Ishikawa (cell line): ENCODE measurements around the gene NFIB.

Experiments
- CEBPB ChIP-seq: IDR thresholded peaks from 2 replicates; pipeline ENCODE4 v1.6.1; 2012
- CREB1 ChIP-seq: IDR thresholded peaks from 2 replicates; pipeline ENCODE4 v1.6.1; 2012; ENCODE audit warnings: low read depth
- EGR1 ChIP-seq: IDR thresholded peaks from 2 replicates; pipeline ENCODE4 v1.6.1; 2012
- EP300 ChIP-seq: IDR thresholded peaks from 2 replicates; pipeline ENCODE4 v1.6.1; 2012; ENCODE audit warnings: borderline replicate concordance
- FOXM1 ChIP-seq: IDR thresholded peaks from 2 replicates; pipeline ENCODE4 v1.6.1; 2012; ENCODE audit warnings: low read depth, borderline replicate concordance
- NFIC ChIP-seq: IDR thresholded peaks from 2 replicates; pipeline ENCODE4 v1.6.1; 2012
- RAD21 ChIP-seq: IDR thresholded peaks from 2 replicates; pipeline ENCODE4 v1.6.1; 2012; ENCODE audit warnings: low read depth
- REST ChIP-seq: IDR thresholded peaks from 2 replicates; pipeline ENCODE4 v1.6.1; 2012; ENCODE audit warnings: low read depth, mild to moderate bottlenecking
- TAF1 ChIP-seq: IDR thresholded peaks from 2 replicates; pipeline ENCODE4 v1.6.1; 2012; ENCODE audit warnings: low read depth, mild to moderate bottlenecking
- TCF12 ChIP-seq: IDR thresholded peaks from 2 replicates; pipeline ENCODE4 v1.6.1; 2012; ENCODE audit warnings: low read depth
- TEAD4 ChIP-seq: IDR thresholded peaks from 2 replicates; pipeline ENCODE4 v1.6.1; 2012
- YY1 ChIP-seq: IDR thresholded peaks from 2 replicates; pipeline ENCODE4 v1.6.1; 2012; ENCODE audit warnings: low read depth
- ZBTB7A ChIP-seq: IDR thresholded peaks from 2 replicates; pipeline ENCODE4 v1.6.1; 2012; ENCODE audit warnings: low read depth
- TF ChIP-seq, protein P1 (sequence below): IDR thresholded peaks from 2 replicates; pipeline ENCODE4 v1.6.1; 2012
- TF ChIP-seq, protein P2 (sequence below): IDR thresholded peaks from 2 replicates; pipeline ENCODE4 v1.6.1; 2012

The NFIB gene

GRCh38 chr9:14051419-14051818 is 262.5 kb downstream of the NFIB start:
- TF ChIP-seq TEAD4, result no peak
- TF ChIP-seq, protein P1, sequence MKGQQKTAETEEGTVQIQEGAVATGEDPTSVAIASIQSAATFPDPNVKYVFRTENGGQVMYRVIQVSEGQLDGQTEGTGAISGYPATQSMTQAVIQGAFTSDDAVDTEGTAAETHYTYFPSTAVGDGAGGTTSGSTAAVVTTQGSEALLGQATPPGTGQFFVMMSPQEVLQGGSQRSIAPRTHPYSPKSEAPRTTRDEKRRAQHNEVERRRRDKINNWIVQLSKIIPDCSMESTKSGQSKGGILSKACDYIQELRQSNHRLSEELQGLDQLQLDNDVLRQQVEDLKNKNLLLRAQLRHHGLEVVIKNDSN, result no peak
- no peak for TF ChIP-seq EP300
- TF ChIP-seq CEBPB, result no peak
- no peak for TF ChIP-seq NFIC
- TF ChIP-seq FOXM1, result no peak
- TF ChIP-seq ZBTB7A, result no peak
- TF ChIP-seq TCF12, result no peak
- no peak for TF ChIP-seq REST
- TF ChIP-seq CREB1, result no peak
- no peak for TF ChIP-seq YY1
- TF ChIP-seq RAD21, result no peak
- no peak for TF ChIP-seq TAF1

GRCh38 chr9:14043483-14043882 is 270.5 kb downstream of the NFIB start:
- no peak for TF ChIP-seq CREB1
- TF ChIP-seq, protein P1, result no peak
- no peak for TF ChIP-seq TEAD4
- TF ChIP-seq ZBTB7A, result no peak
- TF ChIP-seq EGR1, result no peak
- TF ChIP-seq TCF12, result no peak
- TF ChIP-seq REST, result no peak
- TF ChIP-seq FOXM1, result no peak
- TF ChIP-seq, protein P2, sequence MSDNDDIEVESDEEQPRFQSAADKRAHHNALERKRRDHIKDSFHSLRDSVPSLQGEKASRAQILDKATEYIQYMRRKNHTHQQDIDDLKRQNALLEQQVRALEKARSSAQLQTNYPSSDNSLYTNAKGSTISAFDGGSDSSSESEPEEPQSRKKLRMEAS, result no peak
- no peak for TF ChIP-seq RAD21
- TF ChIP-seq NFIC, result no peak
- TF ChIP-seq CEBPB, result no peak; the same call in 1 of the 2 replicates
- no peak for TF ChIP-seq TAF1
- no peak for TF ChIP-seq YY1
- no peak for TF ChIP-seq EP300

DNA sequence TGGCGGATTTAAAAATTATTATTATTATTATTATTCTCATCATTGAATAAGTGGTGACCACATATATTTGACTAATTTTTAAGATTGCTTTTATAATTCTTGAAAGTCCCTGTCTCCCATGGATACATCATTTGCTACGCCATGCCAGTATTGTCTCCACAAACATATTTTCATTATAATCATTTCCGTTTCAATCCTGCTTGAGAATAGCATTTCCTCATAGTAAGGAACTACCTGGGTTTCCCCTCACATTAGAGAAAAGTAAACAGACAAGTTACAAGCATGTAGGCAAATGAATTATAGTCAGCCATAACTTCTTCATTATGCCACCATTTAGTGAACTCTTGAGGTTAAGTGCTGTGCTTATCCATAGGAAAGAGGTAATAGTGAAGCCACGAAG is 276.6 kb downstream of the NFIB start:
- no peak for TF ChIP-seq EGR1
- TF ChIP-seq TAF1, result no peak
- TF ChIP-seq CREB1, result no peak
- TF ChIP-seq, protein P2, result no peak
- TF ChIP-seq EP300, result no peak
- TF ChIP-seq FOXM1, result no peak
- no peak for TF ChIP-seq TEAD4
- TF ChIP-seq REST, result no peak
- no peak for TF ChIP-seq YY1
- no peak for TF ChIP-seq TCF12

DNA sequence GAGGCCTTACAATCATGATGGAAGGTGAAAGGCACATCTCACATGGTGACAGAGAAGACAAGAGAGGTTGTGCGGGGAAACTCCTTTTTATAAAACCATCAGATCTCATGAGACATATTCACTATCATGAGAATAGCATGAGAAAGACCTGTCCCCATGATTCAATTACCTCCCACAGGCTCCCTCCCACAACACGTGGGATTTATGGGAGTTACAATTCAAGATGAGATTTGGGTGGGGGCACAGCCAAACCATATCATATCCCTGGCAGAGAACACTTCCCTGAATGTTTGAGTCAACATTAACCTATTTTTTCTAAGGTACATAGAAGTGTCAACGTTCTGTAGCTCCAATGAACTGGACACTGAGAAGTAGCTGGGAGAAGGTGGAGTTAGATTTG is 280.9 kb downstream of the NFIB start:
- no peak for TF ChIP-seq CEBPB
- TF ChIP-seq CREB1, result no peak
- no peak for TF ChIP-seq FOXM1
- no peak for TF ChIP-seq EP300
- no peak for TF ChIP-seq REST
- TF ChIP-seq TCF12, result no peak
- TF ChIP-seq, protein P2, result no peak
- TF ChIP-seq EGR1, result no peak
- TF ChIP-seq NFIC, result no peak
- TF ChIP-seq, protein P1, result no peak
- TF ChIP-seq RAD21, result no peak
- TF ChIP-seq TEAD4, result no peak
- no peak for TF ChIP-seq TAF1
- no peak for TF ChIP-seq YY1
